GM19452 (cell line): ENCODE data around the gene INHBC.

Source experiments
- ATAC-seq: cut with Tn5 transposase; IDR thresholded peaks from one replicate; pipeline ENCODE4 v1.9.1; 2021; ENCODE audit not compliant: unreplicated experiment

INHBC gene

GRCh38 chr12:57465747-57466505 lies 31.3 kb downstream of the INHBC start:
- ATAC-seq = no peak

DNA sequence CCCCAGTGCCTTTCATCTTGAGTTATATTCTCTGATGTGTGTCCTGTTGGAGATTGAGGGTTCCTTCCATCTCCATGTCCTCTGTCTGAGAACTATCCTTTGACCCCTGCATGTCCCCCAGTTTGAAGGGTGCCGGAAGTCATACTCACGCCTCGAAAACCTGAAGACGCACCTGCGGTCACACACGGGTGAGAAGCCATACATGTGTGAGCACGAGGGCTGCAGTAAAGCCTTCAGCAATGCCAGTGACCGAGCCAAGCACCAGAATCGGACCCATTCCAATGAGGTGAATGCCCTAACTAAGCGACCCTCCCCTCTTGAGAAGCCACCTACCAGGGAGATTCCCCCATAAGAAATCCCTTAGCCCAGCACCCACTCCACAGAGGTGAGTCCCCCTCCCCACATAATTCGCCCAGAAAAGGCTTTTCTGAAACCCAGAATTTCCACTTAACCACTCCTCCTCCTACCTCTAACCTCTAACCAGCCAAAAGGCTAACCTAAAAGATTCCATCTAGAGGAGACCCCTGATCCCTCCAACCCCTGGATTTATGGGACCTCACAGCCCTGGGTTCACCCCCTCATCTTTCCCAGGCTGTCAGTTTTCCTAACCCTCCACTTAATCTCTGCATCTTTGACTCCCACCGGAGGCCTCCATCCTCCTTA lies 32.8 kb downstream of the INHBC start:
- no peak for ATAC-seq

DNA sequence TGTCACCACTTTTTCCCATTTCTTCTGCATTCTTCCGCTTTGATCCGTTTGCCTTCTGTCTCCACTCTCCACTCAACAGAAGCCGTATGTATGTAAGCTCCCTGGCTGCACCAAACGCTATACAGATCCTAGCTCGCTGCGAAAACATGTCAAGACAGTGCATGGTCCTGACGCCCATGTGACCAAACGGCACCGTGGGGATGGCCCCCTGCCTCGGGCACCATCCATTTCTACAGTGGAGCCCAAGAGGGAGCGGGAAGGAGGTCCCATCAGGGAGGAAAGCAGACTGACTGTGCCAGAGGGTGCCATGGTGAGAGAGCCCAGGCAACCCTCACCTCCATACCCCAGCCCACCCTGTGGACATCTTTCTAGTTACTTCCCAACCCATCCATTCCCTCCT lies 33.3 kb downstream of the INHBC start:
- no peak for ATAC-seq

DNA sequence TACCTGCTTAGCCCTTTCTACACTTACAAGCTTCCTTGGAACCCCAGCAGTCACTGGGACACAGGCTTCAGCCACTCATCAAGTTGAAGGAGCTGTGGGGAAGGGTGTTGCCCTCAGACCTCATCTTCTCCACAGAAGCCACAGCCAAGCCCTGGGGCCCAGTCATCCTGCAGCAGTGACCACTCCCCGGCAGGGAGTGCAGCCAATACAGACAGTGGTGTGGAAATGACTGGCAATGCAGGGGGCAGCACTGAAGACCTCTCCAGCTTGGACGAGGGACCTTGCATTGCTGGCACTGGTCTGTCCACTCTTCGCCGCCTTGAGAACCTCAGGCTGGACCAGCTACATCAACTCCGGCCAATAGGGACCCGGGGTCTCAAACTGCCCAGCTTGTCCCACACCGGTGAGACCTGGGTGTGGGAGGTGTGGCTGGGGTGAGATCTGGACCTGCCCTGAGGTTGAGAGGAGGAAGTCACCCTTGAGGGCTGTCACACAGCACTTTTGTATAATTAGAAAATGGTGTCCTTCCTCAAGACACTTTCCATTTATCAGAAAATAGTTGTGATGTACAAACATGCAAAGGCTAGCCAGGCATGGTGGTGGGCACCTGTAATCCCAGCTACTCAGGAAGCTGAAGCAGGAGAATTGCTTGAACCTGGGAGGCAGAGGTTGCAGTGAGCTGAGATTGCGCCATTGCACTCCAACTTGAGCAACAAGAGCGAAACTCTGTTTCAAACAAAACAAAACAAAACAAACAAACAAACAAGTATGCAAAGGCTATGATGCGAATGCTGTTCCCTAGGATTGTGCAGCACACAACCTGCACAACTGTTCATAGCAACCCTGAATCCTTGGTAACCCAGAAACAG lies 34.9 kb downstream of the INHBC start:
- ATAC-seq = no peak

GRCh38 chr12:57470286-57470969 lies 35.8 kb downstream of the INHBC start:
- ATAC-seq = no peak

DNA sequence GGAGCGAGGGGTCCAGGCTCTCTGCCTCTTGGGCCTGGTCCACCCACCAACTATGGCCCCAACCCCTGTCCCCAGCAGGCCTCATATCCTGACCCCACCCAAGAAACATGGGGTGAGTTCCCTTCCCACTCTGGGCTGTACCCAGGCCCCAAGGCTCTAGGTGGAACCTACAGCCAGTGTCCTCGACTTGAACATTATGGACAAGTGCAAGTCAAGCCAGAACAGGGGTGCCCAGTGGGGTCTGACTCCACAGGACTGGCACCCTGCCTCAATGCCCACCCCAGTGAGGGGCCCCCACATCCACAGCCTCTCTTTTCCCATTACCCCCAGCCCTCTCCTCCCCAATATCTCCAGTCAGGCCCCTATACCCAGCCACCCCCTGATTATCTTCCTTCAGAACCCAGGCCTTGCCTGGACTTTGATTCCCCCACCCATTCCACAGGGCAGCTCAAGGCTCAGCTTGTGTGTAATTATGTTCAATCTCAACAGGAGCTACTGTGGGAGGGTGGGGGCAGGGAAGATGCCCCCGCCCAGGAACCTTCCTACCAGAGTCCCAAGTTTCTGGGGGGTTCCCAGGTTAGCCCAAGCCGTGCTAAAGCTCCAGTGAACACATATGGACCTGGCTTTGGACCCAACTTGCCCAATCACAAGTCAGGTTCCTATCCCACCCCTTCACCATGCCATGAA lies 36.5 kb downstream of the INHBC start:
- ATAC-seq = no peak

DNA sequence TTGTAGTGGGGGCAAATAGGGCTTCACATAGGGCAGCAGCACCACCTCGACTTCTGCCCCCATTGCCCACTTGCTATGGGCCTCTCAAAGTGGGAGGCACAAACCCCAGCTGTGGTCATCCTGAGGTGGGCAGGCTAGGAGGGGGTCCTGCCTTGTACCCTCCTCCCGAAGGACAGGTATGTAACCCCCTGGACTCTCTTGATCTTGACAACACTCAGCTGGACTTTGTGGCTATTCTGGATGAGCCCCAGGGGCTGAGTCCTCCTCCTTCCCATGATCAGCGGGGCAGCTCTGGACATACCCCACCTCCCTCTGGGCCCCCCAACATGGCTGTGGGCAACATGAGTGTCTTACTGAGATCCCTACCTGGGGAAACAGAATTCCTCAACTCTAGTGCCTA lies 37.1 kb downstream of the INHBC start:
- no peak for ATAC-seq

- ATAC-seq = no peak
Measured at GRCh38 chr12:57472391-57472790, 37.8 kb downstream of the INHBC start.

DNA sequence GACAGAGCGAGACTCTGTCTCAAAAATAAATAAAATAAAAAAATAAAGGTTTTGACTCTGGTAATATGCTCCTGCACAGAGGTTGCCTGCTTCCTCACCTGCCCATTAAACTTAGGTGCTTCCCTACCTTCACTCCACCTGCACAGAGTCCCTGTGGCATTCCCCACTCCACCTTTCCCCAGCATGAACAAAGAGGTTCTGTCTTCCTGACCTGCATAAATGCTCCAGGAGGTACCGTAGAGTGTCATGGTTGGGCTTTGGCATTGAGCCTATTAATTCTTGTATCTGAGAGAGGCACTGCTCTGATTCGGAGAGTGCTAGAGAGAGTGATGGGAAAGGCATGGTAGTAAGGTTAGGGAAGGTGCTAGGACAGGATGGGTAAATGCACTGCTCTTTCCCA lies 38.8 kb downstream of the INHBC start:
- no peak for ATAC-seq

- ATAC-seq = no peak
Measured at GRCh38 chr12:57473886-57474285, 39.3 kb downstream of the INHBC start.

GRCh38 chr12:57474430-57474829 lies 39.8 kb downstream of the INHBC start:
- no peak for ATAC-seq

GRCh38 chr12:57474862-57475261 lies 40.3 kb downstream of the INHBC start:
- ATAC-seq = no peak

DNA sequence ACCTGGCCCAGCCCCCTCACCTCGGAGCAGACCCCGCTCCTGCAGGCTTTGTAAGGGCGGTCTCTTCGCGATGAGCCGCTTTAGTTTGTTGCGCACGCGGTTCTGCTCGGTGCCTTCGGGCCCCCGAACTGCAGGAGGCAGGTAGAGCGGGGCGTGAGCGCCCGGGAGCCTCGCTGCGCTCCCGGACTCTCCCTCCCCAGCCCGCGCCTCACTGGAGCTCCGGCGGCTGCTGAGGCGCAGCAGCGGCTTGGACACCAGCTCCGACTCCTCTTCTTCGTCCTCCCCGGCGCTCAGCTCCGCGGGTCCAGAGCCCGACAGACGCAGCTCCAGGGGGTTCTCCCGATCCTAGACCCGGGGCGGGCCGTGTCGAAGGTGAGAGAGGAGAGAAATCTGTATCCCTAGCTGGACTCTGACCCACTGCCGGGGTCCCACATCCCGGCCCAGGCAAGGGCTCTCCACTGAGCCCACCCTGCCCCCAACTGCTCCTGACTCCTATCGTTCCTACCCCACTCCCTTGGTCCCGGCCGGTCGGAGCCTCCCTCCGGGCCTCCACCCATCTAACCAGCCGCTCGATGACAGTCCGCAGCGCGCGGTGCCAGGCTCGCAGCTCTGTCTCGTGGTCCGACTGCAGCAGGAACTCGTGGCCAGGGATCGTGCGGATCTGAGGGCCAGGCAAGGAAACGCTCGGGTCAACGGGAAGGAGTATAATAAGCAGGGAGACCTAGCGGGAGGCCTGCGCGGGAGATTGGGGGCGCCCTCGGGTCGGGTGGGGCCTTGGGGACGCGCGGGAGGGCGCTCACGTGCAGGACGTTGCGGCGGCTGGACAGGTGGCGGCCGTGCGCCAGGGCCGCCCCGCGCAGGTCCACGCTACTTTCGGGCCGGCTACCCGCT lies 40.9 kb downstream of the INHBC start:
- no peak for ATAC-seq

- ATAC-seq = peak; percentile 41
Measured at GRCh38 chr12:57476162-57476992, 41.8 kb downstream of the INHBC start.

DNA sequence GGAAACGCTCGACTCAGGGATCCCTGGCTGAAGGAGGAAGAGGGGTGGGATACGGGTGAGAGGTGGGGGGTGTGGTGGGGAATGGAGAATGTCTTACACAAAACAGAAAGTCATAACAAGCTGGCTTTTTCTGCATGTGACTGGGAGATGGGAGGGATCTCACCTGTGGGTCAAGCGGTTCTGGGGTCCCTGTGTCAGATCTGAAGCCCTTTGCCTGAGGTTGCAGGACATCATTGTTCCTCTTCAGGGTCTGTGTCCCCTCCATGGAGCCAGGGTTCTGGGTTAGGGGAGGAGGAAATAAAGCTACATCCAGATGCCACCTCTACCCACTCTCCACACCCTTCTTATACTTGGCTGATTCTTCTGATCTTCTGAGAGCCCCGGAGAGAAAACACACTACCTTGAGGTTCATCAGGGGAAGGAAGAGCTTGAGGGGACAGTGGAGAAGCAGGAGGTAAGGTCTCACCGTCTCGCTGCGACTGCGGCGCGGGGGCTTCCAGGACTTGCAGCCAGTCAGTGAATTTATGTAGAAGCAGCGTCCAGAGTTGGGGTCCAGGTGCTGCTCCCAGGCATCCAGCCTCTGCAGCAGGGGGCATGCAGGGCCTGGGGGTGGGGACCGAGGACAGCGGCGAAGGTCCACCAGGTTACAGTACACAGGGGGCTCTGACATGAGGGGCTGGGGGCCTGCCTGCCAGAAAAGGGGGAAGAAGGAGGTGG lies 42.6 kb downstream of the INHBC start:
- no peak for ATAC-seq

DNA sequence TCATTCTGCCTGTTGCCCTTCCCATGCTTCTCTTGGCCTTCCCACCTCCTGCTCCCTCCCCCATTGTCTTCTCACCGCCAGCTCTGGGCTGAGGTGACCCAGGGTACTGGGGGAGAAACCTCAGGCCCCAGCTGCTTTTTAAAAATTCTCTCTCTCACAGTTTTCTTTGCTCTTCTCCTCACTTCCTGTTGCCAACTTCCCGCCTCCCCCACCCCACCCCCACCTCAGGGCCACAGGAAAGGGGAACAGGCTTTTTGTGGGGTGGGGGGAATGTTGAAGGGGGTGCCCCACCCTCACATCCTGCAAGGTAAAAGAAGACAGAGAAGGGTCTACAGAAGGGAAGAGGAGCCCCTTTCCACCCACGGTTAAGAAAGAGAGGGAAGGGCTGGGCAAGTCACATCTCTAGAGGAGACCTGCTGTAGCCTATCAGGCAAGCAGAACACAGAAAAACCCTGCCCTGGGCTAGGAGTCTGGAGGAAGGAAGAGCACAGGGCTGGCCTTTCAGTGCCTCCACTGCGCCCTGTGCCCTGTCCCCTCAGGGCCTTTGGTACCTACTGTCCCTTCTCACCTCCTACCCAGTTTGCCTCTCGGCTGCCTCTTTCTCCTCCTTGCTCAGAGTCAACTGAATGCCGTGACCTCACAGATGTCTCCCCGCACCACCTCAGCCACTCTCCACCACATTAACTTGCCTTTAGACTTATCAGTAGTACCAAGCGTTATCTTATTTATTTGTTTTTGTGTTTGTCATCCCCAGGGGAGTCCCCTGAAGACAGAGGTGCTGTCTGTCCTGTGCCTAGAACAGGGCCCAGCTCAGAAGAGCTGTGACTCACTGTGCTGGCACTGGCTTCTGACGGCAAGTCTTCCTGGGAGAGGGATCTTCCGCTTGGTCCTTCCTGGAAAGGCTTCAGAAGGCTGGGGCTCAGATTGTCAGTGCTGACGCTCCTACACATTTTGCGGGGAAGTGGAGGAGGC lies 43.4 kb downstream of the INHBC start:
- ATAC-seq = peak; percentile 38

- no peak for ATAC-seq
Measured at GRCh38 chr12:57479043-57479375, 44.4 kb downstream of the INHBC start.
